HG02763 (cell line): ENCODE measurements around the gene RHOBTB1.
"Not testable (repeated sequence)": the region's sequence is repeated elsewhere in the genome, so short reads cannot be mapped to it uniquely, and the experiment has no call there.

Experiments used
- ATAC-seq: cut with Tn5 transposase; IDR thresholded peaks from one replicate; pipeline ENCODE4 v1.9.1; 2021; ENCODE audit warnings: mild to moderate bottlenecking, moderate library complexity; ENCODE audit not compliant: unreplicated experiment

RHOBTB1 gene

DNA sequence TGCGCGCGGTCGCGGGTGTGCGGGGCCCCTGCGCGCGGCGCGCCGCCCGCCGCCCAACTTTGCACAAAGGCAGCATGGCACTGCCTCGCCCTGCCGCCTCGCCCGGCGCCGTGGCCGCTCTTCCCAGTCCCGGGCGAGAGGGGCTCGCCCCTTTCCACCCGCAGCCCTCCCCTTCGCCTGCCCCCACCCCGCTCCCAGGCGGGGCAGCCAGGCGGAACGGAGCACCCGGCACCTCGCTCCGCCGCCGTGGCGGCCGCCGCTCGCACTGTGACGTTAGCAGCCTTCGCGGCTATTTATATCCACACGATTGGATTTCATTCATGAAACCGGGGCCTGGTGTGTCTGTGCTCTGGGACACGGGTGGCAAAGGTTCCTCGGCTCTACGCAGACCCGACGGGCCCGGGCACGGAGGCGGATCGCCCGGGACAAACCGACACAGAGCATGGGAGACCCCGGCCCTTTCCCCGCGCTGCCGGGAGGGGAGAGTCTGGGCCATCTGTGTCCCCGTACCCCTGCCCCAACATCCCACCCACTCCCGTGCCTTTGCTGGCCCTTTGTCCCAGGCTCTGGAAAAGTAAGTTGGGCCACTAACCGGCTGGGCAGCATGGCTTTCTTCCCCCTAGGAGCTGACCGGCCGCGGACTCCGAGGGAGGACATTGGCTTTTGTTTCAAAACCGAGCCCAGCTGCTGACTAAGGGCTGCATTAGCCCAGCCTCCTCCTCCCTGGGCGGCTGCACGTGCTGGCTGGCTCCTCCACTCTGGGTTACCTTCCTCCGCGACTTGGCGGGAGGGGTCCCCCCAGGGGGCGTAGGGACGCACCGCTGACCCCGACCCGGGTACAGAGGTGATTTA lies at the start of gene RHOBTB1:
Gene RHOBTB1, minus strand, starts transcription at position 128 of the 852 bp plus-strand sequence. CDS start 32,643 bp downstream, outside the sequence.
- ATAC-seq: peak; percentile 42

- ATAC-seq: no peak
Observed at GRCh38 chr10:60992636-60993035, 48.7 kb upstream of the RHOBTB1 start.

- ATAC-seq: no peak
Observed at GRCh38 chr10:60990663-60991062, 46.7 kb upstream of the RHOBTB1 start.

- ATAC-seq: no peak
Observed at GRCh38 chr10:60989400-60989876, 45.5 kb upstream of the RHOBTB1 start.

GRCh38 chr10:60986791-60987190 lies 42.8 kb upstream of the RHOBTB1 start:
- no peak for ATAC-seq

GRCh38 chr10:60985951-60986350 lies 42.0 kb upstream of the RHOBTB1 start:
- no peak for ATAC-seq

DNA sequence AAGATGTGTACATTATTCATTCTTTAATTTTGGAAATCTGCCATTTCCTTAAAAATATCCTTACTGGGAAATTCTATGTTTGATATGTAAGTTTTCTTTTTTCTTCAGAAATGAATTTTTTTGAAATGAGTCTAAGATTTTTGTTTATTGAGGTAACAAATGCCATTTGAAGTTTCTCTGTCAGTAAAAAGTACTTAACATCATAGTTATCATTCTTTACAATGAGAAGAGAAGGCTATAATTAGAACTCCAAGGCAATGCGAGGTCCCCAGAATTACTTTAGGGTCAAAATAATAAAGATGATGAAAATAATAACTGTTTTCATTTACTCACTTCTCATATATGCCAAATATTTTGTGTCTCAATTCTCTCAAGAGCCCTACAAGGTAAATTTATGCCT lies 37.0 kb upstream of the RHOBTB1 start:
- no peak for ATAC-seq

DNA sequence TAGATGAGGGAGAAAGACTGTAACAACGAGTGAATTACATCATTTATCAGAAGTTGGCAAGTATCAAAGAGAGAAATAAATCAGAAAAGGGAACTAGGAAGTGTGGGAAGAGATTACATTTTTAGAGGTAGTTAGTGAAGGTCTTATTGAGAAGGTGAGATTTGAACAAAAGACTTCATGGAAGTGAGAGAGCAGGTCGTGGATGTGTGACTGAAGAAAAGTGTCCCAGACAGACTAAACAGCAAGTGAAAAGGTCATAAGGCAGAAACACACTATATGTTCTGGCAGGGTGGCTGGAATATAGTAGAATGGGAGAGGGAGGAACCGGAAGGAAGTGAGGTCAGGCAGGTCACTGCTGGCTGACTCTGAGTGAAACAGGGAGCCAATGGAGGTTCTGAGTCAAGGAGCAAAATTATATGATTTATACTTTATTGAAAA lies 35.7 kb upstream of the RHOBTB1 start:
- no peak for ATAC-seq

- no peak for ATAC-seq
Observed at GRCh38 chr10:60978287-60979115, 34.5 kb upstream of the RHOBTB1 start.

- no peak for ATAC-seq
Observed at GRCh38 chr10:60977161-60978122, 33.5 kb upstream of the RHOBTB1 start.

DNA sequence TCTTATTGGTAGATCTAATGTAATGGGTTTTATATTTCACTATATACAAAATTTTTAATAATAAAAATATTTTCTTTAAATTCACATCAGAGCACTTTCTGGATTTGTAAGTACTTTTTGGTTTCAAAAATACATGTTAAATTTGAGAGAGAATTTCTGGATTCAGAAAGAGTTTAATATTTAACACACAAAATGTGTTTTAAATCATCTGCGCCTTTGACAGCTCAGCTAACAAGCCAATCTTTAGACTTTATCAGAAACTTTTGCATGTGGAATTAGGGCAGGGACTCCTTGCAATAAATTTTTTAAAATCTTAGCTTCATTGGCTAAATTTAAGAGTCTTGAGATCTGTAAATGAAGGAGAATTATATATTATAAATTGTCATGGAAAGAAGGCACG lies 32.7 kb upstream of the RHOBTB1 start:
- no peak for ATAC-seq

GRCh38 chr10:60975716-60976115 lies 31.7 kb upstream of the RHOBTB1 start:
- no peak for ATAC-seq

- ATAC-seq: no peak
Observed at GRCh38 chr10:60974463-60975149, 30.6 kb upstream of the RHOBTB1 start.

DNA sequence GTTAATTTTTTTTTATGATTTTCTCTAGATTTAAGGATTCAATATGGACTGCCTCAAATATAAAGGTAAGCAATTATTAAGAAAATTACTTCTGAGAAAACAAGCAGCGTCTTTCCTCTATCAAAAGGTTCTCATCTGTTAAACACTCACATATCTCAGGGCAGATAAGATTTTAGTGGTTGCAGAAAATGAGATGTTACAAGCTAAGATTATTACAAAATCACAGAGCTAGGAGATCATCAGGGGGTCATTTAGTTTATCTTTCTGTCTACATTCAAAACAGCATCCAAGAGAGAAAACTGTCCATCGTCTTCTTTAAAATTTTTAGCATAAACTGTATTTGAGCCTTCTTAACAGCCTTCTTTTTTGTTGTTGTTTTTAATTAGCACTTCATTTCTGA lies 29.1 kb upstream of the RHOBTB1 start:
- no peak for ATAC-seq

DNA sequence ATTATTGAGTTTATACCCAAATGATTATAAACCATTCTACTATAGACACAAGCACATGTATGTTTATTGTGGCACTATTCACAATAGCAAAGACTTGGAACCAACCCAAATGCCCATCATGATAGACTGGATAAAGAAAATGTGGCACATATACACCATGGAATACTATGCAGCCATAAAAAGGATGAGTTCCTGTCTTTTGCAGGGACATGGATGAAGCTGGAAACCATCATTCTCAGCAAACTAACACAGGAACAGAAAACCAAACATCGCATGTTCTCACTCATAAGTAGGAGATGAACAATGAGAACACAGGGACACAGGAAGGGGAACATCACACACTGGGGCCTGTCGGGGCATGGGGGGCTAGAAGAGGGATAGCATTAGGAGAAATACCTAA lies 28.2 kb upstream of the RHOBTB1 start:
- ATAC-seq: not testable (repeated sequence)

- ATAC-seq: no peak
Observed at GRCh38 chr10:60970526-60970925, 26.5 kb upstream of the RHOBTB1 start.

DNA sequence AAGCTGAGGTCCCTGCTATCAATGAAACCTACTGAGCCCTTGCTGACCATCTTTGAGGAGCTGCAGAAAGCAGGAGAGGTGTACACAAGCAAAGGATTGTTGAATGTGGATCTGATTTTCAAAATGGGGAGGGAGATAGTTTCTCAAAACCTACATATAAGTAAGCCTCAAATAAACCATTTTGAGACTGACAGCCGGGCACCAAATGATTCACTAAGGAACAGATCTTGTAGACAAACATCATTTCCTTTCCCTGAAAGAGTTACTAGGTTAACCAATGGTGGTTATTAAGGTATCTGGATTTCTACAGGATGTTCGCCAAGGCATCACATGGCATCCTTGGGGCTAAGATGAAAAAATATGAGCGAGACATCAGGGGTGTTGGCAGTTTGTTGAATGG lies 24.5 kb upstream of the RHOBTB1 start:
- ATAC-seq: no peak

GRCh38 chr10:60967854-60968484 lies 24.0 kb upstream of the RHOBTB1 start:
- ATAC-seq: no peak

DNA sequence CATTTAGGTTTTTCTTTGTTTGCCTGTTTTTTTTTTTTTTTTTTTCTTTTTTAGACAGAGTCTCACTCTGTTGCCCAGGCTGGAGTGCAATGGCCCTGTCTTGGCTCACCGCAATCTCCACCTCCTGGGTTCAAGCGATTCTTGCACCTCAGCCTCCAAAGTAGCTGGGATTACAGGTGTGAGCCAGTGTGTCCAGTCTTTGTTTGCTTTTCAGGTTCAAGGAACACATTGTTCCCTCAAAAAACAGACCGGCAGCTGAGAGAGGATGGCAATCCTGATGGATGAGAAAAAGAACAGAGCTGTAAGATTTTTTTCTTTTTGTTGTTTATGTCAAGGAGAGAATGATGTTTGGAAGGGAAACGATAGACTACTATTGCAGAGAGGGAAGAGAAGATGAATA lies 23.3 kb upstream of the RHOBTB1 start:
- ATAC-seq: no peak

- ATAC-seq: no peak
Observed at GRCh38 chr10:60965696-60966095, 21.7 kb upstream of the RHOBTB1 start.
